Myometrial cell (primary cell): Measurements from ENCODE around the gene ELAVL4. TPM values are rescaled to one million over a fixed set of nuclear protein-coding genes. Genes with fewer than 3 reads are reported as not detected.

Source experiments
- total RNA-seq: library from RNA; depleted of rRNA; stranded (reverse); fragments of >200 nt; gene quantifications from 2 replicates; pipeline ENCODE4 v1.2.3, GENCODE V29; 2015

ELAVL4 gene
- total RNA-seq, result not detected in 2 replicates

DNA sequence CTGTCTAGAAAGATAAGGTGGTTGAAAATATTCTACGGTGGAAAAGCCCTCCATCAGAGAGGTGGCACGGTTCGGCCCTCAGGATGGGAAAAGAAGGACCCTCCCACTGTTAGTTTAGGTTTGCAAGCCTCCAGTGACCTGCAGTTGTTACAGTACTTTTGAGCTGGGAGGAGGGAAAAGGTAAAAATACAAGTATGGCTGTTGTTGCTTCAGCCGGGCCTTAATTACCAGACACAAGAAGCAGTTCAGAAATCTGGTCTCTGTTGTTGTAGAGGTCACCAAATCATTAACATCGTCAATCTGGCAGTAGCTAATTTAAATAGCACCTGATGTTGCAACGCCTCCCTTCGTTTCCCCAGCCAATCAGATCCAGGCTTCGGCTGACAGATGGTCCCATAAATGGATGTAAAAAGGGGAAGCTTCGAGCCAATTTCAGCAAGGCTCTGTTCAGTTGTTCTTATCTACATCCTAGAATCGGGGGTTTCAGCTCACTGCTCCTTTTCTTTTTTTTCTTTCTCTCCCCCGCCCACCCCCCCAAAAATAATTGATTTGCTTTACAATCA lies at the start of gene ELAVL4:
TSS of gene ELAVL4 (plus strand) at position 424 of the 563 bp plus-strand sequence. CDS start 270 bp downstream, outside the sequence.

Other genes with a start within 250 kb of the ELAVL4 start
- gene AGBL4, start 85.0 kb upstream of the ELAVL4 start, total RNA-seq, result not detected in 2 replicates